Heart left ventricle (tissue), 16 donors: Measurements from ENCODE around the gene TTC27. TPM values are rescaled to one million over a fixed set of nuclear protein-coding genes. Genes with fewer than 3 reads are reported as not detected.

Source experiments
- ATAC-seq, 4 donors: fragments of 200-7000 bp; cut with Tn5 transposase; one replicate each; pipeline ENCODE4 v1.9.1; 2020 to 2022; ENCODE audit warnings: moderate library complexity in 4 of 4, mild to moderate bottlenecking in 3 of 4, moderate number of reproducible peaks in 1 of 4
- DNase-seq, 5 donors: peaks; one replicate each; pipeline ENCODE4 v3.0.0-alpha.2; 2020
- H3K27ac ChIP-seq, 12 donors: fragments of 200-600 bp; sonication (generic) in 4 of 12; one replicate each; pipeline versions ENCODE4 v1.5.0 to v1.8.0; 2016 to 2022; ENCODE audit warnings: mild to moderate bottlenecking in 2 of 12
- H3K27me3 ChIP-seq, 9 donors: fragments of 200-600 bp; sonication (generic) in 2 of 9; one replicate each; pipeline versions ENCODE4 v1.5.1 to v1.8.0; 2016 to 2022; ENCODE audit warnings: mild to moderate bottlenecking in 3 of 9
- H3K36me3 ChIP-seq, 9 donors: fragments of 200-600 bp; sonication (generic) in 2 of 9; one replicate each; pipeline versions ENCODE4 v1.5.0 to v1.8.0; 2018 to 2022; ENCODE audit warnings: mild to moderate bottlenecking in 2 of 9
- H3K4me1 ChIP-seq, 12 donors: fragments of 200-600 bp; sonication (generic) in 4 of 12; one replicate each; pipeline versions ENCODE4 v1.5.0 to v1.8.0; 2016 to 2022; ENCODE audit warnings: mild to moderate bottlenecking in 3 of 12
- H3K4me3 ChIP-seq, 12 donors: fragments of 200-600 bp; sonication (generic) in 4 of 12; one replicate each; pipeline versions ENCODE4 v1.5.0 to v1.8.0; 2017 to 2022; ENCODE audit warnings: mild to moderate bottlenecking in 9 of 12, moderate library complexity in 4 of 12
- H3K9me3 ChIP-seq, 12 donors: fragments of 200-600 bp; sonication (generic) in 4 of 12; one replicate each; pipeline versions ENCODE4 v1.5.0 to v1.8.0; 2016 to 2022; ENCODE audit warnings: mild to moderate bottlenecking in 1 of 12
- POLR2A ChIP-seq, 2 donors: fragments of 450-650 bp; IDR thresholded peaks; one replicate each; pipeline ENCODE4 v1.6.1; 2017; ENCODE audit warnings: antibody characterized with exemption in 2 of 2, mild to moderate bottlenecking in 2 of 2, moderate library complexity in 2 of 2
- WGBS, 4 donors: extraction: QIAGEN DNeasy Blood & Tissue Kit in 2 of 4; methylation state at CpG; one replicate each; pipeline versions ENCODE4 v1.1.5 to v1.1.7; 2013 to 2018; 5-methylcytosine and 5-hydroxymethylcytosine counted together
- intact Hi-C, 10 donors: fragments of 100-400 bp; cut with DNase I; formaldehyde crosslinking; loops; one replicate each; pipeline versions ENCODE4 v1.11.1 to v1.14.2; 2022
- polyA plus RNA-seq, 2 donors: library from polyadenylated mRNA; stranded (reverse); fragments of 200-250 nt; gene quantifications; one replicate each; pipeline ENCODE4 v1.2.3, GENCODE V29; 2013
- total RNA-seq, 9 donors: library from RNA; depleted of rRNA in 2 of 9; stranded (reverse); fragments of >200 nt in 2 of 9; fragmentation: NEBNext Ultra II Directional in 3 of 9; extraction: Animal tissue kit (Norgen Biotek cat#: 25700) in 3 of 9; gene quantifications; one replicate each; pipeline versions ENCODE4 v1.1.0 to v1.2.4, GENCODE V29; 2016 to 2023
- TF ChIP-seq, protein P1 (sequence below), 12 donors: fragments of 200-600 bp; sonication (generic) in 4 of 12; IDR thresholded peaks; one replicate each; pipeline versions ENCODE4 v1.5.0 to v1.8.0; 2018 to 2022; ENCODE audit warnings: antibody characterized with exemption in 12 of 12, mild to moderate bottlenecking in 5 of 12
- donor health status: ischemic (EF 13 %, LVEDD 7.1; RV severe dilation, severe dysfunction).
- donor health status: healthy with polysubstance abuse.
- donor health status: DM: no; HTN: yes; CAD: no.
- donor health status: DM: no; HTN: no; CAD: no.
- donor health status: ischemic (EF 25% LVEDD 6.9; RV normal size, moderate dysfunction).
- donor health status: ischemic (EF 25% LVEDD 5.7; RV mildly dilated, moderate dysfunction).
- donor health status: healthy.
- donor health status: DM: yes; HTN: yes; CAD: no.
- donor health status: ischemic (EF 35%, LVEDD 5.7; RV mildly dilated, moderate dysfunction).
- donor health status: nonischemic (EF 11% LVEDD 7.7; RV severe dilation, severe dysfunction).
- donor health status: DM: yes; HTN: yes; CAD: no.
- donor health status: PGD.
- donor health status: ischemic (EF 29% LVEDD 5.4; RV normal size, mild dysfunction).
- donor health status: nonischemic (EF 23%, LVEDD 6.1; RV moderate dilation, normal function).

The TTC27 gene
- total and polyA plus RNA-seq, 11 donors: 5.2 to 18.1 (median 11.0) TPM

DNA sequence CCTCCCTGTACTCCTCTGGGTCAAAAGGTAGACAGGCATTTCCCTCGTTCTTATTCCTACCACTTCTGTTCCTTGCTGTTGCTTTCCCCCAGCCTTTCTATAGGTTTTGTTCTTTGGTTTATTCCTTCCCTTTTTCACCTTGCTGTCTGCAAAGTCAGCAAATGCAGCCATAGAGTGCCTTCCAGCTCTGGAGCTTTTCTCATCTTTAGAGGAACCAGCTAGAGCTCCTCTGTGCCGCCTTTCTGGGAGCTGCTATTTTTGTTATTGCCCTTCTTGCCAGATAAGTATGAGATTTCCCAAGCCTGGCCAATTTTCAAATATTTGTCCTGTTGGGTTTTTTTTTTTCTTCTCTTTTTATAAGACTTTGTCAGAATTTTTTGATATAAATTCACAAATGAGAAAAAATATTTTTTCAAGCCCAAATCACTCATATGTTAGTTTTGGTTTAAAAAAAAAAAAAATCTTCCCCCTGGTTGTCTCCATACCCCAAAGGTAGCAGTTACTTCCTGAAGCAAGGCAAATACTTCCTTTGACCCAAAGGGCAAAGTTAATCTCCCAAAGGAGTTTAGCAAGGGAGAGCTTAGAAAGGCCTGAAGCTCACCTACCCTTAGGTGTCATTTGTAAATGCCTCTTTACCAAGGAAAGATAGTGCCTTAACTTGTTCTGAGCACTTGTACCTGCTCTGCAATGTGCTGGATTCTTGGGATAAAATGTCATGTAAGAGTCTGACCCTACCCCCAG lies 5.1 kb upstream of the TTC27 start:
- ATAC-seq: peak in 3 of 4 donors; percentile 25 to 56 (median 27)
- peaks cover 0 to 39% (median 29%) of the 10 kb centered on the region in 9 donors for H3K36me3 ChIP-seq

DNA sequence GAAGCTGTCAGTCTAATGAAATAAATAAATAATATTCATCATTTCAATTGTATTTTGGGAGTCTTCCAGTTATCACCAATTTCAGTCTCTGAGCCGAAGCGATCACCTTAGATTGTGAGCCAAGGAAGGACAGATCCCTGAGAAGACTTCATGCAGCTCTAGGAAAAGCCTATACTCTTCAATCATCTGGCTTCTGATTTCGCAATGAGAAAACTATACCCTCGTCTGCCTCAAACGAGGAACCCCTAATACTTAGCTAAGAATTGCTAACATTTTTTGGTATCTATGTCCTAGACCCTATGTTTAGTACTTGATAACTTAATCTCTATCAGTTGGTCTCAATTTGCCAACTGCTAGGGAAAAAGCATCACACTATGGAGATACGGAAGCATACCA lies 4.5 kb upstream of the TTC27 start:
- peaks cover 0 to 34% (median 23%) of the 10 kb centered on the region in 9 donors for H3K36me3 ChIP-seq
- 85 to 96% (median 92%) methylated on average over 6 of the region's 6 CpGs for WGBS, 4 donors
- no peak for DNase-seq
- H3K9me3 ChIP-seq: no peaks in the 10 kb centered on the region
- TF ChIP-seq, protein P1, sequence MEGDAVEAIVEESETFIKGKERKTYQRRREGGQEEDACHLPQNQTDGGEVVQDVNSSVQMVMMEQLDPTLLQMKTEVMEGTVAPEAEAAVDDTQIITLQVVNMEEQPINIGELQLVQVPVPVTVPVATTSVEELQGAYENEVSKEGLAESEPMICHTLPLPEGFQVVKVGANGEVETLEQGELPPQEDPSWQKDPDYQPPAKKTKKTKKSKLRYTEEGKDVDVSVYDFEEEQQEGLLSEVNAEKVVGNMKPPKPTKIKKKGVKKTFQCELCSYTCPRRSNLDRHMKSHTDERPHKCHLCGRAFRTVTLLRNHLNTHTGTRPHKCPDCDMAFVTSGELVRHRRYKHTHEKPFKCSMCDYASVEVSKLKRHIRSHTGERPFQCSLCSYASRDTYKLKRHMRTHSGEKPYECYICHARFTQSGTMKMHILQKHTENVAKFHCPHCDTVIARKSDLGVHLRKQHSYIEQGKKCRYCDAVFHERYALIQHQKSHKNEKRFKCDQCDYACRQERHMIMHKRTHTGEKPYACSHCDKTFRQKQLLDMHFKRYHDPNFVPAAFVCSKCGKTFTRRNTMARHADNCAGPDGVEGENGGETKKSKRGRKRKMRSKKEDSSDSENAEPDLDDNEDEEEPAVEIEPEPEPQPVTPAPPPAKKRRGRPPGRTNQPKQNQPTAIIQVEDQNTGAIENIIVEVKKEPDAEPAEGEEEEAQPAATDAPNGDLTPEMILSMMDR (IDR thresholded peaks at IDR 0.05): no peak
- TF ChIP-seq POLR2A (IDR thresholded peaks at IDR 0.05): no peak
- H3K4me3 ChIP-seq: no peak overlapping the region
- H3K27ac ChIP-seq: peak overlapping the region in 4 of 12 donors; percentile 19 to 61 (median 48)
- peaks cover 0 to 19% (median 10%) of the 10 kb centered on the region in 12 donors for H3K4me1 ChIP-seq
- ATAC-seq: no peak
- intact Hi-C loops: loop anchor here in 1 of 10 donors (10.0 kb wide), 1 partner anchor 401 kb away; no protein-coding TSS in a partner anchor
- H3K27me3 ChIP-seq: no peaks in the 10 kb centered on the region

More for the DNA sequence above, 5.1 kb upstream of the TTC27 start:
- no peak overlapping the region for H3K4me3 ChIP-seq
- peak overlapping the region in 10 of 12 donors; percentile 19 to 61 (median 46) for H3K27ac ChIP-seq
- WGBS, 4 donors: 33 to 38% (median 35%) methylated on average over 2 of the region's 2 CpGs
- no peaks in the 10 kb centered on the region for H3K9me3 ChIP-seq
- peaks cover 0 to 19% (median 10%) of the 10 kb centered on the region in 12 donors for H3K4me1 ChIP-seq
- no peak for DNase-seq
- intact Hi-C loops: loop anchor here in 1 of 10 donors (10.0 kb wide), 1 partner anchor 402 kb away; no protein-coding TSS in a partner anchor
- TF ChIP-seq POLR2A (IDR thresholded peaks at IDR 0.05): no peak
- TF ChIP-seq, protein P1 (IDR thresholded peaks at IDR 0.05): no peak
- H3K27me3 ChIP-seq: no peaks in the 10 kb centered on the region

DNA sequence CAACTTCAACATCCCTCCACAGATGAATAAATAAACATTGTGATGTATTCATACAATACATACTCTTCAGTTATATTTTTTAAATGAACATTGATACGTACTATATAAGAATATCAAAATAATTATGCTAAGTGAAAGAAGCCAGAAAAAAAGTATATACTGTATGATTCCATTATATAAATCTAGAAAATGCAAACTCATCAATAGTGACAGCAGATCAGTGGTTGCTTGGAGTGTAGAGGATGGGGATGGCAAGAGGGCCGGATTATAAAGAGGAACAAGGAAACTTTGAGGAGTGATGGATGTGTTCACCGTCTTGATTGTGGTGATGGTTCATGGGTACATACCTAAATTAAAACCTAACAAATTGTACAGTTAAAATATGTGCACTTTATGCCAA lies 3.0 kb upstream of the TTC27 start:
- TF ChIP-seq, protein P1 (IDR thresholded peaks at IDR 0.05): no peak
- no peak for TF ChIP-seq POLR2A (IDR thresholded peaks at IDR 0.05)
- Histone ChIP-seq H3K36me3 (peaks cover 0 to 19% (median 12%) of the 10 kb centered on the region in 9 donors), H3K9me3 (no peaks in the 10 kb centered on the region), H3K4me1 (peaks cover 0 to 34% (median 19%) of the 10 kb centered on the region in 12 donors), H3K27ac (no peak overlapping the region), H3K27me3 (no peaks in the 10 kb centered on the region), H3K4me3 (no peak overlapping the region)
- intact Hi-C loops: loop anchor here in 1 of 10 donors (10.0 kb wide), 1 partner anchor 400 kb away; no protein-coding TSS in a partner anchor
- 87 to 92% (median 88%) methylated on average over 3 of the region's 3 CpGs for WGBS, 4 donors
- ATAC-seq (no peak), DNase-seq (no peak)

DNA sequence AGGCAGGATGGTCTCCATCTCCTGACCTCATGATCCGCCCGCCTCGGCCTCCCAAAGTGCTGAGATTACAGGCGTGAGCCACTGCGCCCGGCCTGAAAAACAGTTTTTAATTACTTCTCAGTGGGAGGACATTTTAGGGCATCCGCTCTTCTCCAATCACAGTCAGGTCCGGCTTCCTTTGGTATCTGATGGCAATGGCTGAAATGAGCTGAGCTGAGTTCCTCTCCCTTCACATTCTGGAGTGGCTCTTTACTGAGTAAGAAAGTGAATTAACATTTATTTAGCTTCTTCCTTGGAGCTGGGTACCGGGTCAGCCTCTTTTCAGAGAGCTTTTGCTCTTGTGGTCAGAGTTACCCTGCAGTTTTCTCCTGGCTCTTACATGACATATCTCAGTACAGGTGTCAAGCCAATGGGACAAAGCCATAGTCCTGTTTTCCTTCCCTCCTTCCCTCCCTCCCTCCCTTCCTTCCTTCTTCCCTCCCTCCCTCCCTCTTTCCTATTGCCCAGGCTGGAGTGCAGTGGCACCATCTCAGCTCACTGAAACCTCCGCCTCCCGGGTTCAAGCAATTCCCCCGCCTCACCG lies 1.1 kb upstream of the TTC27 start:
- ATAC-seq (no peak), DNase-seq (no peak)
- Histone ChIP-seq H3K4me1 (peaks cover 0 to 34% (median 19%) of the 10 kb centered on the region in 12 donors), H3K9me3 (no peaks in the 10 kb centered on the region), H3K27ac (no peak overlapping the region), H3K27me3 (no peaks in the 10 kb centered on the region), H3K4me3 (peak overlapping the region in 6 of 12 donors; percentile 68 to 95 (median 75)), H3K36me3 (peaks cover 0 to 25% (median 21%) of the 10 kb centered on the region in 9 donors)
- TF ChIP-seq POLR2A (IDR thresholded peaks at IDR 0.05): no peak
- TF ChIP-seq, protein P1 (IDR thresholded peaks at IDR 0.05): no peak
- intact Hi-C loops: loop anchor here in 1 of 10 donors (10.0 kb wide), 1 partner anchor 398 kb away; no protein-coding TSS in a partner anchor
- 69 to 76% (median 72%) methylated on average over 13 of the region's 13 CpGs for whole genome bisulfite sequencing, 4 donors
